ENCODE results near the gene LRP3. TPM values are rescaled to one million over a fixed set of nuclear protein-coding genes. Genes with fewer than 3 reads are reported as not detected.

LRP3 gene
- total RNA-seq, 1 donor from 2014 or later: 13.3 TPM

DNA sequence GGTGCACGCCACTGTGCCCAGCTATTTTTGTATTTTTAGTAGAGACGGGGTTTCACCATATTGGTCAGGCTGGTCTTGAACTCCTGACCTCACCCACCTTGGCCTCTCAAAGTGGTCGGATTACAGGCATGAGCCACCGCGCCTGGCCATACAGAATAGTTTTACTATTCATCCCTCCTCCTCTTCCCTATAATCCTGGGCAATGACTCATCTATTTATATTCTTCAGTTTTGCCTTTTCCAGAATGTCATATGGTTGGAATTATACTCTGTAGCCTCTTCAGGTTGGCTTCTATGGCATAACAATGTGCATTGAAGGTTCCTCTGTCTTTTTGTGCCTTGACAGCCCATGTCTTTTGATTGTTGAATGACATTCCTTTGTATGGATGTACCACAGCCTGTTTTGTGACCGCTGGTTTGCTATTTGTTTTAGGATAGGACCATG, 22.2 kb upstream of the LRP3 start:
- Histone ChIP-seq H3K4me2 (ENCODE audit: low read length) (peak overlapping the region; percentile 47), H3K9ac (ENCODE audit: low read length) (no peak overlapping the region), H3K27ac (ENCODE audit: low read depth, low read length) (no peak overlapping the region), H3K9me3 (ENCODE audit: insufficient read depth, low read depth, low read length) (no peaks in the 10 kb centered on the region), H3K79me2 (ENCODE audit: insufficient read depth, low read length) (peaks cover 15% of the 10 kb centered on the region), H3K27me3 (ENCODE audit: insufficient read depth, low read length) (no peaks in the 10 kb centered on the region), H2AFZ (ENCODE audit: low read depth, low read length) (no peak overlapping the region), H4K20me1 (ENCODE audit: insufficient read depth, low read length) (peaks cover 13% of the 10 kb centered on the region), H3K4me3 (ENCODE audit: insufficient read depth, low read depth, low read length) (no peak overlapping the region), H3K4me1 (ENCODE audit: insufficient read depth, low read length) (peaks cover 16% of the 10 kb centered on the region), H3K36me3 (ENCODE audit: insufficient read depth, low read length) (no peaks in the 10 kb centered on the region)
- peak; percentile 37 for FAIRE-seq
- H3K4me1 Mint-ChIP-seq (ENCODE audit: low read depth, unreplicated experiment): peaks cover 5% of the 10 kb centered on the region
- H3K27me3 Mint-ChIP-seq (ENCODE audit: low read depth, unreplicated experiment): no peaks in the 10 kb centered on the region
- peaks cover 9% of the 10 kb centered on the region for H3K36me3 Mint-ChIP-seq (ENCODE audit: low read depth, unreplicated experiment)
- no peak for TF ChIP-seq EZH2 (IDR thresholded peaks at IDR 0.05; ENCODE audit: insufficient read depth, low read length)
- TF ChIP-seq, protein P1, sequence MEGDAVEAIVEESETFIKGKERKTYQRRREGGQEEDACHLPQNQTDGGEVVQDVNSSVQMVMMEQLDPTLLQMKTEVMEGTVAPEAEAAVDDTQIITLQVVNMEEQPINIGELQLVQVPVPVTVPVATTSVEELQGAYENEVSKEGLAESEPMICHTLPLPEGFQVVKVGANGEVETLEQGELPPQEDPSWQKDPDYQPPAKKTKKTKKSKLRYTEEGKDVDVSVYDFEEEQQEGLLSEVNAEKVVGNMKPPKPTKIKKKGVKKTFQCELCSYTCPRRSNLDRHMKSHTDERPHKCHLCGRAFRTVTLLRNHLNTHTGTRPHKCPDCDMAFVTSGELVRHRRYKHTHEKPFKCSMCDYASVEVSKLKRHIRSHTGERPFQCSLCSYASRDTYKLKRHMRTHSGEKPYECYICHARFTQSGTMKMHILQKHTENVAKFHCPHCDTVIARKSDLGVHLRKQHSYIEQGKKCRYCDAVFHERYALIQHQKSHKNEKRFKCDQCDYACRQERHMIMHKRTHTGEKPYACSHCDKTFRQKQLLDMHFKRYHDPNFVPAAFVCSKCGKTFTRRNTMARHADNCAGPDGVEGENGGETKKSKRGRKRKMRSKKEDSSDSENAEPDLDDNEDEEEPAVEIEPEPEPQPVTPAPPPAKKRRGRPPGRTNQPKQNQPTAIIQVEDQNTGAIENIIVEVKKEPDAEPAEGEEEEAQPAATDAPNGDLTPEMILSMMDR (IDR thresholded peaks at IDR 0.05; ENCODE audit: insufficient read depth, low read depth, low read length): no peak
- H3K27ac Mint-ChIP-seq (ENCODE audit: unreplicated experiment): no peak overlapping the region
- H3K4me3 Mint-ChIP-seq (ENCODE audit: unreplicated experiment): no peak overlapping the region
- DNase-seq (ENCODE audit: low read depth): peak; percentile 47
- peaks cover 8% of the 10 kb centered on the region for H3K9me3 Mint-ChIP-seq (ENCODE audit: unreplicated experiment)

DNA sequence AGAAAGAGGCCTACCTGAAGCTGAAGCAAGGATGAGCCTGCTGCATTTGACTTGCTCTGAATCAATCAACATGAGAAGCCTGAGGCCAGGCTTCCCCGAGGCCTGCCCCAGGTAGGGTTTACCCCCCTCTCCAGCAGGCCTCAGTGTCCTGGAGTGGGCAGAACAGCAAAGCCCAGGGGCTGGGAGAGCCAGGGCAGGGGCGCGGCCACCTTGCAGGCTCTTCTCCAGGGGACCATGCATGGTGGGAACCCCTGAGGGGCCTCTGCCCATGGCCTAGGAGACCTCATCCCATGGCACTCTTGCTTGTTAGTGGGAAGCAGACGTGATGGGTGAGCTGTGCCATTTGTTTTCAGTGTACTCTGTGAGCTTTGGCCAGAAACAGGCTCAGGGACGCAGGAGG, 19.9 kb upstream of the LRP3 start:
- Mint-ChIP-seq H3K36me3 (ENCODE audit: low read depth, unreplicated experiment) (no peaks in the 10 kb centered on the region), H3K4me1 (ENCODE audit: low read depth, unreplicated experiment) (peaks cover 5% of the 10 kb centered on the region), H3K27ac (ENCODE audit: unreplicated experiment) (no peak overlapping the region), H3K27me3 (ENCODE audit: low read depth, unreplicated experiment) (peaks cover under 1% of the 10 kb centered on the region), H3K4me3 (ENCODE audit: unreplicated experiment) (no peak overlapping the region), H3K9me3 (ENCODE audit: unreplicated experiment) (no peaks in the 10 kb centered on the region)
- Histone ChIP-seq H3K4me1 (ENCODE audit: insufficient read depth, low read length) (peaks cover 22% of the 10 kb centered on the region), H4K20me1 (ENCODE audit: insufficient read depth, low read length) (peaks cover 13% of the 10 kb centered on the region), H3K9ac (ENCODE audit: low read length) (no peak overlapping the region), H3K27me3 (ENCODE audit: insufficient read depth, low read length) (no peaks in the 10 kb centered on the region), H3K4me3 (ENCODE audit: insufficient read depth, low read depth, low read length) (no peak overlapping the region), H3K4me2 (ENCODE audit: low read length) (no peak overlapping the region), H2AFZ (ENCODE audit: low read depth, low read length) (no peak overlapping the region), H3K79me2 (ENCODE audit: insufficient read depth, low read length) (peaks cover 15% of the 10 kb centered on the region), H3K36me3 (ENCODE audit: insufficient read depth, low read length) (no peaks in the 10 kb centered on the region), H3K27ac (ENCODE audit: low read depth, low read length) (no peak overlapping the region), H3K9me3 (ENCODE audit: insufficient read depth, low read depth, low read length) (no peaks in the 10 kb centered on the region)
- TF ChIP-seq EZH2 (IDR thresholded peaks at IDR 0.05; ENCODE audit: insufficient read depth, low read length): no peak
- TF ChIP-seq, protein P1 (IDR thresholded peaks at IDR 0.05; ENCODE audit: insufficient read depth, low read depth, low read length): no peak
- DNase-seq (ENCODE audit: low read depth): no peak
- no peak for FAIRE-seq

DNA sequence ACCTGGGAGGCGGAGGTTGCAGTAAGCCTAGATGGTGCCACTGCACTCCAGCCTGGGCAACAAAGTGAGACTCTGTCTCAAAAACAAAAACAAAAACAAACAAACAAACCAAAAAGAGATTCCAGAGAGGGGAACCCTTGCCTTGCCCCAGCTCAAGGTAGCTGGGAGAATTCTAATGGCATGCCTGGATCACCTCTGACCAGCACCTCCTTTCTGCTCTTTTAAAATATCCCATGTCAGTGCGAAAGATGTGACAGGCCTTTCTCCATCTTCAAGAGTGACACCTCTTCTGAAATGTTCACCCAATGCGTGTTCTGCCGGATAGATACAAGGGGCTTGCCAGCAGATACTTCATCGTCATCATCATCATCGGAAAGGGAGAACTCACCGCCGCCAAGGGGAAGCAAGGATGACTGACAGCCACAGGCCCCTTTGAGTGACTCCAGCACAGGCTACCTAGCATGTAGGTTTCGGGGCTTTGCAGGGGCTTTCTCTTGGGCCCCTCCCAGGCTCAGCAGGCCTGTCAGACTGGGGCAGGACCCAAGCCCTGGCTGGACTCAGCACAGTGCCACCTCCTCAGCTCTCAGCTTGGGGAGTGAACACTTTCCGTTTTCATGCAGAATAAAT, 18.9 kb upstream of the LRP3 start:
- no peaks in the 10 kb centered on the region for H3K36me3 Mint-ChIP-seq (ENCODE audit: low read depth, unreplicated experiment)
- Histone ChIP-seq H3K36me3 (ENCODE audit: insufficient read depth, low read length) (no peaks in the 10 kb centered on the region), H4K20me1 (ENCODE audit: insufficient read depth, low read length) (peaks cover 13% of the 10 kb centered on the region), H3K9me3 (ENCODE audit: insufficient read depth, low read depth, low read length) (no peaks in the 10 kb centered on the region), H3K27me3 (ENCODE audit: insufficient read depth, low read length) (no peaks in the 10 kb centered on the region), H3K79me2 (ENCODE audit: insufficient read depth, low read length) (peaks cover 15% of the 10 kb centered on the region), H3K4me3 (ENCODE audit: insufficient read depth, low read depth, low read length) (no peak overlapping the region), H3K27ac (ENCODE audit: low read depth, low read length) (no peak overlapping the region), H3K9ac (ENCODE audit: low read length) (no peak overlapping the region), H3K4me1 (ENCODE audit: insufficient read depth, low read length) (peaks cover 22% of the 10 kb centered on the region), H2AFZ (ENCODE audit: low read depth, low read length) (no peak overlapping the region), H3K4me2 (ENCODE audit: low read length) (peak overlapping the region; percentile 89)
- H3K4me1 Mint-ChIP-seq (ENCODE audit: low read depth, unreplicated experiment): peaks cover 5% of the 10 kb centered on the region
- H3K27ac Mint-ChIP-seq (ENCODE audit: unreplicated experiment): no peak overlapping the region
- DNase-seq (ENCODE audit: low read depth) (no peak), FAIRE-seq (no peak)
- no peaks in the 10 kb centered on the region for H3K9me3 Mint-ChIP-seq (ENCODE audit: unreplicated experiment)
- TF ChIP-seq EZH2 (IDR thresholded peaks at IDR 0.05; ENCODE audit: insufficient read depth, low read length): no peak
- TF ChIP-seq, protein P1 (IDR thresholded peaks at IDR 0.05; ENCODE audit: insufficient read depth, low read depth, low read length): no peak
- H3K4me3 Mint-ChIP-seq (ENCODE audit: unreplicated experiment): peak overlapping the region; percentile 95
- H3K27me3 Mint-ChIP-seq (ENCODE audit: low read depth, unreplicated experiment): peaks cover 7% of the 10 kb centered on the region

All from astrocyte (in vitro differentiated cells and primary cell).